Measurements from ENCODE around the gene CENPM. TPM values are rescaled to one million over a fixed set of nuclear protein-coding genes. Genes with fewer than 3 reads are reported as not detected.
A peak's percentile ranks its signal among the peaks of the same experiment; 100 is the strongest.

Gene CENPM
- total RNA-seq, 2 experiments from 2014 or later: 189 to 354 TPM

DNA sequence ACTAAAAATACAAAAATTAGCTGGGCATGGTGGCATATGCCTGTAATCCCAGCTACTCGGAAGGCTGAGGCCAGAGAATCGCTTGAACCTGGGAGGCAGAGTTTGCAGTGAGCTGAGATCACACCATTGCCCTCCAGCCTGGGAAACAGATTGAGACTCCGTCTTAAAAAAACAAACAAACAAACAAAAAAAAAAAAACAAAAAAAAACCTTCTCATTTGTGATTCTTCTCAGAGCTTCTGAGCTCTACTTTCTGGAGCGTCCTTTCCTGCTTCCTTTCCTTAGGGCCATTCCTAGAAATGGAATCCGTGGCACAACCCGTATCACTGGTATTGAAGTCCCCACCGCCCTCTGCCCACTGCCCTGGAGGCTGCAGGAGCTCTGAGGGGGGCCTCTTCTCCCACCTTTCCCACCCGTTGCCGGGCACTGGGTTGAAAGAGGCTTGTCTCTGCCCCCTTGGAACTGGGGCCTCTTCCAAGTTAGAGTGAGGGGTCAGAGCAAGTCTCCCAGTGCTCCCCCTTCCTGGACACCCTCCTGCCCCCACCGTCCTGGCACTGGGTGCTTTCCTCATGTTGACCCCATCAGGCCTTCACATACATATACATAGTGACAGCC lies 30.1 kb downstream of the CENPM start:
- intact Hi-C loops (cut with micrococcal nuclease; ENCODE audit: unreplicated experiment): loop anchor here (10.0 kb wide), 1 partner anchor 172 kb away; no protein-coding TSS in a partner anchor
- Histone ChIP-seq H3K9me3 (ENCODE audit: low read length) (no peaks in the 10 kb centered on the region), H3K9me2 (ENCODE audit: insufficient read depth, low read length) (no peaks in the 10 kb centered on the region), H3K79me2 (ENCODE audit: insufficient read depth, low read depth, low read length) (no peaks in the 10 kb centered on the region), H4K20me1 (ENCODE audit: insufficient read depth, low read length) (0 out of 2 replicates have a peak, but pooled peaks cover 6% of the 10 kb centered on the region), H3K4me3 (ENCODE audit: low read depth, low read length, poor library complexity, severe bottlenecking) (no peak overlapping the region), H3K27ac (ENCODE audit: low read depth, low read length, poor library complexity, severe bottlenecking) (no peak overlapping the region), H3K4me2 (ENCODE audit: low read length) (no peak overlapping the region), H3K4me1 (ENCODE audit: insufficient read depth, low read length, poor library complexity, severe bottlenecking) (peaks cover 54% of the 10 kb centered on the region), H3K36me3 (ENCODE audit: insufficient read depth, low read length) (no peaks in the 10 kb centered on the region), H2AFZ (ENCODE audit: low read length) (no peak overlapping the region)
- TSS peak; percentile 52 for BruUV-seq (replicated peaks)
- ChIA-PET CTCF (ENCODE audit: unreplicated experiment) (no interaction called here), POLR2A (interaction anchor here (0.6 to 0.7 kb wide), 4 partner anchors 17 to 1259 kb away, joined by 3 to 8 read pairs (median 4); no protein-coding TSS in a partner anchor)
- TF ChIP-seq, protein P1, sequence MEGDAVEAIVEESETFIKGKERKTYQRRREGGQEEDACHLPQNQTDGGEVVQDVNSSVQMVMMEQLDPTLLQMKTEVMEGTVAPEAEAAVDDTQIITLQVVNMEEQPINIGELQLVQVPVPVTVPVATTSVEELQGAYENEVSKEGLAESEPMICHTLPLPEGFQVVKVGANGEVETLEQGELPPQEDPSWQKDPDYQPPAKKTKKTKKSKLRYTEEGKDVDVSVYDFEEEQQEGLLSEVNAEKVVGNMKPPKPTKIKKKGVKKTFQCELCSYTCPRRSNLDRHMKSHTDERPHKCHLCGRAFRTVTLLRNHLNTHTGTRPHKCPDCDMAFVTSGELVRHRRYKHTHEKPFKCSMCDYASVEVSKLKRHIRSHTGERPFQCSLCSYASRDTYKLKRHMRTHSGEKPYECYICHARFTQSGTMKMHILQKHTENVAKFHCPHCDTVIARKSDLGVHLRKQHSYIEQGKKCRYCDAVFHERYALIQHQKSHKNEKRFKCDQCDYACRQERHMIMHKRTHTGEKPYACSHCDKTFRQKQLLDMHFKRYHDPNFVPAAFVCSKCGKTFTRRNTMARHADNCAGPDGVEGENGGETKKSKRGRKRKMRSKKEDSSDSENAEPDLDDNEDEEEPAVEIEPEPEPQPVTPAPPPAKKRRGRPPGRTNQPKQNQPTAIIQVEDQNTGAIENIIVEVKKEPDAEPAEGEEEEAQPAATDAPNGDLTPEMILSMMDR (conservative IDR thresholded peaks at IDR 0.05; ENCODE audit: low read length): no peak
- TF ChIP-seq EZH2phosphoT487 (IDR thresholded peaks at IDR 0.05; ENCODE audit: borderline replicate concordance, low read depth, low read length): no peak
- DNase-seq (ENCODE audit: low spot score): no peak

DNA sequence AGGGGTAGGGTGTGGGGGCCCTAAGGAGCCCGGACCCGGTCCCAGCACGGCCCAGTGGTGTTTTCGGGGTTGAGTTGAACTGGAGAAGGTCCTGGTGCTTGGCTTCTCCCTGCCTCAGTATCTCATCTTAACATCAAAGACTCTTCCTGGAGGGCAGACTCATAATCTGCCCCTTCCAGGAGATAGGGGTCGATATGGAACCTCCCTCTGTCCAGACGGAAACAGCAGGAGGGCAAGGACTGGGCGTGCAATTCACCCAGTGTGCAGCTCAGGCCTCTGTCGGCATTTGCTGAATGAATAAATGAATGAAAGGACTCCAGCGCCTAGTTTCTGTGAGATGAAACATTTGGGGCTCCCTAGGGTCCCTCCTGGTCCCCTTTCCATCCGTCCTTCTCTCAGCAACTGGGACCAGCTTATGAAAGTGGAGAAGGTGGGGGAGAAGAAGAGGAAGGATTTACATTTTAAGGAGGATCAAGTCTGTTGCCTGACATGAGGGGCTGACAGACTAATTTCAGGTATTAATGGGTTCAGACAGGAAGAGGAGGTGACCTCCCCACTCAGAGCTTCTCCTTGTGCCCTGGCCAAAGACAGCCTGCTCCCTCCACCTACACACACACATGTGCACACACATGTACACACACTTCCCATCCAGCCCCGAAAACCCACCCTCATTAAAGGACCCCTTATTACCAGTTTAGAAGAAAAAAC lies 31.0 kb downstream of the CENPM start:
- H3K4me3 ChIP-seq (ENCODE audit: low read depth, low read length, poor library complexity, severe bottlenecking): no peak overlapping the region
- H3K4me2 ChIP-seq (ENCODE audit: low read length): no peak overlapping the region
- H3K9me3 ChIP-seq (ENCODE audit: low read length): no peaks in the 10 kb centered on the region
- H3K79me2 ChIP-seq (ENCODE audit: insufficient read depth, low read depth, low read length): no peaks in the 10 kb centered on the region
- DNase-seq (ENCODE audit: low spot score): no peak
- H3K9me2 ChIP-seq (ENCODE audit: insufficient read depth, low read length): no peaks in the 10 kb centered on the region
- H3K27ac ChIP-seq (ENCODE audit: low read depth, low read length, poor library complexity, severe bottlenecking): no peak overlapping the region
- ChIA-PET CTCF (ENCODE audit: unreplicated experiment) (no interaction called here), POLR2A (interaction anchor here (0.7 kb wide), 2 partner anchors 53 to 63 kb away, joined by 3 to 8 read pairs; no protein-coding TSS in a partner anchor)
- no peak for TF ChIP-seq EZH2phosphoT487 (IDR thresholded peaks at IDR 0.05; ENCODE audit: borderline replicate concordance, low read depth, low read length)
- TF ChIP-seq, protein P1 (conservative IDR thresholded peaks at IDR 0.05; ENCODE audit: low read length): no peak
- H4K20me1 ChIP-seq (ENCODE audit: insufficient read depth, low read length): 0 out of 2 replicates have a peak, but pooled peaks cover 6% of the 10 kb centered on the region
- H2AFZ ChIP-seq (ENCODE audit: low read length): no peak overlapping the region
- H3K36me3 ChIP-seq (ENCODE audit: insufficient read depth, low read length): no peaks in the 10 kb centered on the region
- no TSS peak for BruUV-seq (replicated peaks)
- H3K4me1 ChIP-seq (ENCODE audit: insufficient read depth, low read length, poor library complexity, severe bottlenecking): peaks cover 49% of the 10 kb centered on the region
- intact Hi-C loops (cut with micrococcal nuclease; ENCODE audit: unreplicated experiment): loop anchor here (10.0 kb wide), 1 partner anchor 171 kb away; no protein-coding TSS in a partner anchor
